Sigmoid colon (tissue), 4 donors: ENCODE data around the gene MRPL11.

ENCODE experiments used
- EP300 ChIP-seq, 4 donors: sonication (generic); formaldehyde crosslinking; IDR thresholded peaks; one replicate each; pipeline ENCODE4 v1.6.1; 2017; ENCODE audit warnings: antibody characterized with exemption in 4 of 4
- POLR2A ChIP-seq, 2 donors: fragments of 450-650 bp; IDR thresholded peaks; one replicate each; pipeline ENCODE4 v1.6.1; 2016; ENCODE audit warnings: antibody characterized with exemption in 2 of 2, mild to moderate bottlenecking in 2 of 2, moderate library complexity in 2 of 2

DNA sequence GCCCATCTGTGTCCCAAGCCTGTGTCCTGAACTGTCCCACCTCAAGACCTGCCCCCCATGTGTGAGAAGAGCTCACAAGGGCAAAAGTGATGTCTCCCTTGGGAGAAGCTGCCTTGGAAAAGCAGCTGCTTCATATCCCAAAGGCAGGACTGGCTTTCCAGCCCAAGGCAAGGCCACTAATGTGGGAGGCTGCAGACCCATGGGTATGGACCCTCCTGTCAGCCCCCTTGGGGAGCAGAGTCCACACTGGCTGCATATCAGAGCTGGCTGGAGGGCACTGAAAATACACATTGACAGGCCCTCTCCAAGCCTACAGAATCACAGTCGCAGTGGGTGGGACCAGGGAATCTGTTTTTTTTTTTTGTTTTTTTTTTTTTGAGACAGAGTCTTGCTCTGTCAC, 30.8 kb upstream of the MRPL11 start:
- no peak for TF ChIP-seq EP300 (IDR thresholded peaks at IDR 0.05)
- TF ChIP-seq POLR2A (IDR thresholded peaks at IDR 0.05), result no peak
